ENCODE results near the gene TMEM128.
"Not testable (repeated sequence)": the region's sequence is repeated elsewhere in the genome, so short reads cannot be mapped to it uniquely, and the experiment has no call there.

- not testable (repeated sequence) for TF ChIP-seq CTCF, POLR2A (IDR thresholded peaks at IDR 0.05)
Measured at GRCh38 chr4:4188557-4188956, 59.5 kb downstream of the TMEM128 start.
